T-helper 2 cell treated with Interferon-gamma antibody and Interleukin-4, amounts not matched to agents 5 μg/mL and 100 μg/mL, for 36 hours (primary cell): Measurements from ENCODE around the gene FBXO11.
"Not testable (repeated sequence)": the region's sequence is repeated elsewhere in the genome, so short reads cannot be mapped to it uniquely, and the experiment has no call there.

Source experiments
- DNase-seq: peaks from one replicate; pipeline ENCODE4 v3.0.0; 2021; ENCODE audit warnings: low spot score
- H3K27ac Mint-ChIP-seq: one replicate; pipeline ENCODE4 v1.8.0; 2021; ENCODE audit warnings: mild to moderate bottlenecking, mixed read lengths
- H3K27me3 Mint-ChIP-seq: one replicate; pipeline ENCODE4 v1.8.0; 2021; ENCODE audit warnings: low read depth, mixed read lengths
- H3K36me3 Mint-ChIP-seq: one replicate; pipeline ENCODE4 v1.8.0; 2021; ENCODE audit warnings: low read depth, mixed read lengths
- H3K4me1 Mint-ChIP-seq: one replicate; pipeline ENCODE4 v1.8.0; 2021; ENCODE audit warnings: low read depth, mixed read lengths
- H3K4me3 Mint-ChIP-seq: one replicate; pipeline ENCODE4 v1.8.0; 2022; ENCODE audit warnings: mild to moderate bottlenecking, moderate library complexity, mixed read lengths
- H3K9me3 Mint-ChIP-seq: one replicate; pipeline ENCODE4 v1.8.0; 2021; ENCODE audit warnings: mixed read lengths

The FBXO11 gene

GRCh38 chr2:47905386-47906156, 727 bp downstream of the FBXO11 start:
- H3K4me3 Mint-ChIP-seq: peak overlapping the region; percentile 72
- peak overlapping the region; percentile 95 for H3K27ac Mint-ChIP-seq
- peaks cover 32% of the 10 kb centered on the region for H3K4me1 Mint-ChIP-seq
- no peaks in the 10 kb centered on the region for H3K9me3 Mint-ChIP-seq
- H3K27me3 Mint-ChIP-seq: no peaks in the 10 kb centered on the region
- DNase-seq: peak; percentile 57
- peaks cover 9% of the 10 kb centered on the region for H3K36me3 Mint-ChIP-seq

DNA sequence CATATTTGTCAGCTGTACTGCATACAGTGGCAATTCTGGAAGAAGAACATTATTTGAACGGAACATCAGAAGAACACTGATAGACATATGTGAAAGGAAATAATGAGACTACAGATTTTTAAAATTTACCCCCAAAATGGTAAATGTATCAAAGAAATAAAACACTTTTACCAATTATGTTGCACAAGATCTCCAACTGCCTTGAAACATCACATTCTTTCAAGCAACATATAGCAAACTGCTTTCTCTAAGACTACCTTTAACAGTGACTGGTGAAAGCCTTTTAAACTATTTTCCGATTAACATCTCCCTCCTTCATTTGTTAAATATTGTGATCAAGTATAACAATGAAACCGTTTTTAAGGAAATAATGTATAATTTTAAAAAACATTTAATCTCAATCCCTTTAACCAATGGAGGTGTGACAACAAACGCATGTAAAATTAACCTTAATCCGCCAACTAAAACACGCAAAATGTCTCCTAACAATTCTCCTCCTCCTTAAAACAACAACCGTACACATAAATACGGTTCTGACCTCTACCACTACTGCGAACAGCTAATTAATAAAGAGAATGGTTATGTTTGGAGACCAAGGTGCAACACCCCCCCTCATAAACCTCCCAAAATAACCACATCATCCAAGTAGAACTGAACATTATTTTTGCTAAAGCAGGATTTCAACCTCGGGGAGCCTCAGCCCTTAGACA, 2.4 kb downstream of the FBXO11 start:
- Mint-ChIP-seq H3K4me3 (peak overlapping the region; percentile 99), H3K36me3 (peaks cover 9% of the 10 kb centered on the region), H3K27me3 (no peaks in the 10 kb centered on the region), H3K9me3 (no peaks in the 10 kb centered on the region), H3K27ac (peak overlapping the region; percentile 97), H3K4me1 (peaks cover 41% of the 10 kb centered on the region)
- no peak for DNase-seq

- Mint-ChIP-seq H3K36me3 (peaks cover 25% of the 10 kb centered on the region), H3K4me1 (peaks cover 46% of the 10 kb centered on the region), H3K4me3 (peak overlapping the region; percentile 99)
- H3K27ac Mint-ChIP-seq, DNase-seq, H3K9me3 Mint-ChIP-seq, H3K27me3 Mint-ChIP-seq: not testable (repeated sequence)
These were observed 4.4 kb downstream of the FBXO11 start for GRCh38 chr2:47901892-47902291.

DNA sequence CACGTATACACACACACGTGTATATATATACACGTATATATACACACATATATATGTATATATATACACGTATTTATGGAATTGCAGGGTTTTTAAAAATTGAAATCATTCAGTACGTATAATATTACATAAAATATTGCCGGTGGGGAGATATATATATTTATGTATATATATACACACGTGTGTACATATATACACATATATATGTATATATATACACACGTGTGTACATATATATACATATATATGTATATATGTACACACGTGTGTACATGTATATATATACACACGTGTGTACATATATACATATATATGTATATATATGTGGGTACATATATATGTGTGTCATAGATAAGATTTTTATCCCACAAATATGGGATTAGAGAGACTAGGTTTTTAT, 5.4 kb downstream of the FBXO11 start:
- peaks cover 29% of the 10 kb centered on the region for H3K36me3 Mint-ChIP-seq
- H3K27ac Mint-ChIP-seq: no peak overlapping the region
- H3K4me3 Mint-ChIP-seq: no peak overlapping the region
- no peaks in the 10 kb centered on the region for H3K27me3 Mint-ChIP-seq
- no peaks in the 10 kb centered on the region for H3K9me3 Mint-ChIP-seq
- peaks cover 55% of the 10 kb centered on the region for H3K4me1 Mint-ChIP-seq
- no peak for DNase-seq

GRCh38 chr2:47899915-47900816, 6.1 kb downstream of the FBXO11 start:
- H3K27me3 Mint-ChIP-seq: no peaks in the 10 kb centered on the region
- no peaks in the 10 kb centered on the region for H3K9me3 Mint-ChIP-seq
- peaks cover 29% of the 10 kb centered on the region for H3K36me3 Mint-ChIP-seq
- no peak overlapping the region for H3K27ac Mint-ChIP-seq
- H3K4me3 Mint-ChIP-seq: no peak overlapping the region
- DNase-seq: no peak
- H3K4me1 Mint-ChIP-seq: peaks cover 56% of the 10 kb centered on the region

- H3K9me3 Mint-ChIP-seq: no peaks in the 10 kb centered on the region
- H3K4me1 Mint-ChIP-seq: peaks cover 54% of the 10 kb centered on the region
- H3K27me3 Mint-ChIP-seq: no peaks in the 10 kb centered on the region
- H3K27ac Mint-ChIP-seq: peak overlapping the region; percentile 52
- no peak for DNase-seq
- H3K36me3 Mint-ChIP-seq: peaks cover 20% of the 10 kb centered on the region
- peak overlapping the region; percentile 33 for H3K4me3 Mint-ChIP-seq
These were observed 8.2 kb downstream of the FBXO11 start for GRCh38 chr2:47897883-47898731.

DNA sequence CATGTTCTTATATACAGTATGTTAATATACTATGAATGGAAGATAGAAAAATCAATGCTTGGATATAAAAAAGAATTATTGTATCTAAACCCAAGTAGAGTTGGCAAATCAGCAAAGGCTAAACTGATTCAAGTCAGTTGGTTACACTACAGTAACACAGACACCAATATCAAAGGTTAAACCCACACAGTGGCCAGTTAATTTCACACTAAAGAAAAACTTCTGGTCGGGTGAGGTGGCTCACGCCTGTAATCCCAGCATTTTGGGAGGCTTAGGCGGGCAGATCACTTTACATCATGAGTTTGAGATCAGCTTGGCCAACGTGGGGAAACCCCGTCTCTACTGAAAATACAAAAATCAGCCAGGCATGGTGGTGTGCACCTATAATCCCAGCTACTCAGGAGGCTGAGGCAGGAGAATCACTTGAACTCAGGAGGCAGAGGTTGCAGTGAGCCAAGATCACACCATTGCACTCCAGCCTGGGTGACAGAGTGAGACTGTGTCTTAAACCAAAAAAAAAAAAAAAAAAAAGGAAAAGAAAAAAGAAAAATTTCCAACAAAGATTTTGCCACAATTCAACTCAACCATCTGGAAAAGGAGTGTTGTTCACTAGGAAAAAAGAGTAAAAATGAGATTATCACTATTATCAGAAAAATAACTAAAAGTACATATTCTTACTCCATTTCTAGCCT, 9.0 kb downstream of the FBXO11 start:
- not testable (repeated sequence) for H3K27me3 Mint-ChIP-seq, H3K27ac Mint-ChIP-seq, H3K9me3 Mint-ChIP-seq, H3K4me3 Mint-ChIP-seq
- DNase-seq: peak; percentile 21
- H3K36me3 Mint-ChIP-seq: peaks cover 21% of the 10 kb centered on the region
- H3K4me1 Mint-ChIP-seq: peaks cover 50% of the 10 kb centered on the region

GRCh38 chr2:47896450-47896968, 9.8 kb downstream of the FBXO11 start:
- no peak overlapping the region for H3K4me3 Mint-ChIP-seq
- H3K9me3 Mint-ChIP-seq: no peaks in the 10 kb centered on the region
- H3K27me3 Mint-ChIP-seq: no peaks in the 10 kb centered on the region
- peaks cover 27% of the 10 kb centered on the region for H3K36me3 Mint-ChIP-seq
- DNase-seq: no peak
- no peak overlapping the region for H3K27ac Mint-ChIP-seq
- H3K4me1 Mint-ChIP-seq: peaks cover 49% of the 10 kb centered on the region

DNA sequence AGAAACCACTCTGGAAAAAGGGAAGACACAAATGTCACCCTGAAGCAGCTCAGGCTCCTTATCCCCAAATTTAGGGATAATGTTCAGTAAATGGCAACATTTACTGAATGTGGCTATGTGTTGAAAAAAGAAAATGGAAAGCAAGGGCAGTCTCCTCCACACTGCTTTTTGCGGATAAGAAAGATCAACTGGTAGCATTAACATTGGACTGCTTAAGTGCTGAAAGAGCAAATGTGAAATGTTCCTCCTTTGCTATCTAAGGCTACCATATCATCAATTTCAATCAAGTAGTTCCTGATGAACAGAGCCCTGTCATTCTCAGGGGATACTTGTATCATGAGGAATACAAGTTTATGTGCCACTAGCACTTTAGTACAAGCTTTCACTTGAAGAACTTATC, 12.5 kb downstream of the FBXO11 start:
- no peak for DNase-seq
- Mint-ChIP-seq H3K4me3 (no peak overlapping the region), H3K36me3 (peaks cover 31% of the 10 kb centered on the region), H3K4me1 (peaks cover 47% of the 10 kb centered on the region), H3K27ac (no peak overlapping the region), H3K27me3 (no peaks in the 10 kb centered on the region), H3K9me3 (no peaks in the 10 kb centered on the region)

DNA sequence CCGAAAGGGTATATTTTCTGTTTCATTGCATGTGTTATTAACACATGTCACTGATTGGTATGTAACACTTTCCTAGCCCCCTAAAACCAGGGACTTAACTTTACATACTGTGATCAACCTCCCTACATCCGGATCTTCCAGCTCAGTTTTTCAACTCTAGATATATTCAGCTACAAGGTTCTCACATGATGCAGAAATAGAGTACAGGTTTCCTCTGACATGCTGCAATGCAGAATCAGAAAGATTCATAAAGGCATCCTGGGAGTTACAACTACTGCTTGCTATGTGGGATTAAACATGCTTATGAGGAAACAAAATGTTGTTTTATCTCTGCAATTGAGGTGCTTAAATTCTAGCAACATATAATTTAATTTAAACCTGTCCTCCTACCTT, 14.0 kb downstream of the FBXO11 start:
- no peak overlapping the region for H3K4me3 Mint-ChIP-seq
- H3K4me1 Mint-ChIP-seq: peaks cover 44% of the 10 kb centered on the region
- no peaks in the 10 kb centered on the region for H3K9me3 Mint-ChIP-seq
- H3K27me3 Mint-ChIP-seq: no peaks in the 10 kb centered on the region
- H3K27ac Mint-ChIP-seq: no peak overlapping the region
- no peak for DNase-seq
- H3K36me3 Mint-ChIP-seq: peaks cover 22% of the 10 kb centered on the region

GRCh38 chr2:47891369-47892337, 14.6 kb downstream of the FBXO11 start:
- no peak for DNase-seq
- H3K27me3 Mint-ChIP-seq: no peaks in the 10 kb centered on the region
- H3K4me3 Mint-ChIP-seq: no peak overlapping the region
- H3K27ac Mint-ChIP-seq: no peak overlapping the region
- peaks cover 39% of the 10 kb centered on the region for H3K4me1 Mint-ChIP-seq
- no peaks in the 10 kb centered on the region for H3K9me3 Mint-ChIP-seq
- peaks cover 22% of the 10 kb centered on the region for H3K36me3 Mint-ChIP-seq
